ENCODE results near the gene GREB1. TPM values are rescaled to one million over a fixed set of nuclear protein-coding genes. Genes with fewer than 3 reads are reported as not detected.

The GREB1 gene
- total and polyA plus RNA-seq, 2 of the 13 experiments (the other 11 are each of a cell fraction or from before 2014, with no cell fraction given): 31.3 to 61.2 TPM

DNA sequence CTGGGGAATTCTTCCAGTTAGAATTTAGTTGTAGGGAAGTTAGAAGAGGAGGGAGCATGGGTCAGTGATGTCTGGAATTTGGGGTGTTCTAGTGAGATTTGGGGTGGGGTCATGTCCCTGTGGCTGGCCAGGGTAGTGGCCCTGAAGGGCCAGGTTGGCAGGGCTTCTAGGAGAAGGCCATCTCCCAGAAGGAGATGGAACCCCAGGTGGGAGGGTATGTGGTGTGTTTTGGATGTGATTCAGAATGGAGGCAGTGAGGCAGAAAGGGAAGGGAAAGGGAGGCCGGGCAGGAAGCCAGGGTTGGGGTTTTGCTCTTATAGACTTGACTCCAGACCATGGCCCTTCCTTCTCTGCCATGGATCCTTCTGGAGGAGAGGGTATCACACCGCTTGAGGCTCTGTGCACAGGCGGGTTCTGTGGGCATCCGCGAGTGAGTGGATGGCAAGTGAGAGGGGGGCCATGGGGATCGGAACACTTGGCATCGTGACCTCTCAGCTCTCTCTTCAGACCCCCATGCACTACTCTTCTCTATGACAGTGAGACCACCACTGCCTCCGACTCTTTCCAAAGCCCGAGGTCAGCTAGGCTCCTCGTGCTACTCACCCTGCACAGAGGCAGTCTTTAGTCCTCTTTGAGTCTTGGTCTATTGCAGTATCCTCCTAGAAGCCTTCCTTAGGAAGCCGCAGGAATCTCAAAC is 7.3 kb downstream of the GREB1 start (continued):
- TF ChIP-seq GABPB1 (CRISPR knock-in tag; IDR thresholded peaks at IDR 0.05) (no peak), HOXD1 (CRISPR knock-in tag; IDR thresholded peaks at IDR 0.05) (no peak), ATM (IDR thresholded peaks at IDR 0.05; ENCODE audit: borderline replicate concordance) (no peak), SETDB1 (CRISPR knock-in tag; IDR thresholded peaks at IDR 0.05; ENCODE audit: borderline replicate concordance) (no peak), MEIS2 (CRISPR knock-in tag; IDR thresholded peaks at IDR 0.05) (0 out of 2 replicates have a peak, but pooled peaks have one; percentile 35), ZNF572 (CRISPR knock-in tag; IDR thresholded peaks at IDR 0.05) (0 out of 2 replicates have a peak, but pooled peaks have one; percentile 56), ZNF556 (CRISPR knock-in tag; IDR thresholded peaks at IDR 0.05; ENCODE audit: borderline replicate concordance) (no peak)
- TF ChIP-seq, protein P1, sequence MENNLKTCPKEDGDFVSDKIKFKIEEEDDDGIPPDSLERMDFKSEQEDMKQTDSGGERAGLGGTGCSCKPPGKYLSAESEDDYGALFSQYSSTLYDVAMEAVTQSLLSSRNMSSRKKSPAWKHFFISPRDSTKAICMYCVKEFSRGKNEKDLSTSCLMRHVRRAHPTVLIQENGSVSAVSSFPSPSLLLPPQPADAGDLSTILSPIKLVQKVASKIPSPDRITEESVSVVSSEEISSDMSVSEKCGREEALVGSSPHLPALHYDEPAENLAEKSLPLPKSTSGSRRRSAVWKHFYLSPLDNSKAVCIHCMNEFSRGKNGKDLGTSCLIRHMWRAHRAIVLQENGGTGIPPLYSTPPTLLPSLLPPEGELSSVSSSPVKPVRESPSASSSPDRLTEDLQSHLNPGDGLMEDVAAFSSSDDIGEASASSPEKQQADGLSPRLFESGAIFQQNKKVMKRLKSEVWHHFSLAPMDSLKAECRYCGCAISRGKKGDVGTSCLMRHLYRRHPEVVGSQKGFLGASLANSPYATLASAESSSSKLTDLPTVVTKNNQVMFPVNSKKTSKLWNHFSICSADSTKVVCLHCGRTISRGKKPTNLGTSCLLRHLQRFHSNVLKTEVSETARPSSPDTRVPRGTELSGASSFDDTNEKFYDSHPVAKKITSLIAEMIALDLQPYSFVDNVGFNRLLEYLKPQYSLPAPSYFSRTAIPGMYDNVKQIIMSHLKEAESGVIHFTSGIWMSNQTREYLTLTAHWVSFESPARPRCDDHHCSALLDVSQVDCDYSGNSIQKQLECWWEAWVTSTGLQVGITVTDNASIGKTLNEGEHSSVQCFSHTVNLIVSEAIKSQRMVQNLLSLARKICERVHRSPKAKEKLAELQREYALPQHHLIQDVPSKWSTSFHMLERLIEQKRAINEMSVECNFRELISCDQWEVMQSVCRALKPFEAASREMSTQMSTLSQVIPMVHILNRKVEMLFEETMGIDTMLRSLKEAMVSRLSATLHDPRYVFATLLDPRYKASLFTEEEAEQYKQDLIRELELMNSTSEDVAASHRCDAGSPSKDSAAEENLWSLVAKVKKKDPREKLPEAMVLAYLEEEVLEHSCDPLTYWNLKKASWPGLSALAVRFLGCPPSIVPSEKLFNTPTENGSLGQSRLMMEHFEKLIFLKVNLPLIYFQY (CRISPR knock-in tag; IDR thresholded peaks at IDR 0.05; ENCODE audit: borderline replicate concordance): no peak
- TF ChIP-seq, protein P2, sequence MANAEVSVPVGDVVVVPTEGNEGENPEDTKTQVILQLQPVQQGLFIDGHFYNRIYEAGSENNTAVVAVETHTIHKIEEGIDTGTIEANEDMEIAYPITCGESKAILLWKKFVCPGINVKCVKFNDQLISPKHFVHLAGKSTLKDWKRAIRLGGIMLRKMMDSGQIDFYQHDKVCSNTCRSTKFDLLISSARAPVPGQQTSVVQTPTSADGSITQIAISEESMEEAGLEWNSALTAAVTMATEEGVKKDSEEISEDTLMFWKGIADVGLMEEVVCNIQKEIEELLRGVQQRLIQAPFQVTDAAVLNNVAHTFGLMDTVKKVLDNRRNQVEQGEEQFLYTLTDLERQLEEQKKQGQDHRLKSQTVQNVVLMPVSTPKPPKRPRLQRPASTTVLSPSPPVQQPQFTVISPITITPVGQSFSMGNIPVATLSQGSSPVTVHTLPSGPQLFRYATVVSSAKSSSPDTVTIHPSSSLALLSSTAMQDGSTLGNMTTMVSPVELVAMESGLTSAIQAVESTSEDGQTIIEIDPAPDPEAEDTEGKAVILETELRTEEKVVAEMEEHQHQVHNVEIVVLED (CRISPR knock-in tag; IDR thresholded peaks at IDR 0.05; ENCODE audit: borderline replicate concordance): no peak
- TF ChIP-seq, protein P3, sequence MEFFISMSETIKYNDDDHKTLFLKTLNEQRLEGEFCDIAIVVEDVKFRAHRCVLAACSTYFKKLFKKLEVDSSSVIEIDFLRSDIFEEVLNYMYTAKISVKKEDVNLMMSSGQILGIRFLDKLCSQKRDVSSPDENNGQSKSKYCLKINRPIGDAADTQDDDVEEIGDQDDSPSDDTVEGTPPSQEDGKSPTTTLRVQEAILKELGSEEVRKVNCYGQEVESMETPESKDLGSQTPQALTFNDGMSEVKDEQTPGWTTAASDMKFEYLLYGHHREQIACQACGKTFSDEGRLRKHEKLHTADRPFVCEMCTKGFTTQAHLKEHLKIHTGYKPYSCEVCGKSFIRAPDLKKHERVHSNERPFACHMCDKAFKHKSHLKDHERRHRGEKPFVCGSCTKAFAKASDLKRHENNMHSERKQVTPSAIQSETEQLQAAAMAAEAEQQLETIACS (CRISPR knock-in tag; IDR thresholded peaks at IDR 0.05): no peak
- TF ChIP-seq, protein P4, sequence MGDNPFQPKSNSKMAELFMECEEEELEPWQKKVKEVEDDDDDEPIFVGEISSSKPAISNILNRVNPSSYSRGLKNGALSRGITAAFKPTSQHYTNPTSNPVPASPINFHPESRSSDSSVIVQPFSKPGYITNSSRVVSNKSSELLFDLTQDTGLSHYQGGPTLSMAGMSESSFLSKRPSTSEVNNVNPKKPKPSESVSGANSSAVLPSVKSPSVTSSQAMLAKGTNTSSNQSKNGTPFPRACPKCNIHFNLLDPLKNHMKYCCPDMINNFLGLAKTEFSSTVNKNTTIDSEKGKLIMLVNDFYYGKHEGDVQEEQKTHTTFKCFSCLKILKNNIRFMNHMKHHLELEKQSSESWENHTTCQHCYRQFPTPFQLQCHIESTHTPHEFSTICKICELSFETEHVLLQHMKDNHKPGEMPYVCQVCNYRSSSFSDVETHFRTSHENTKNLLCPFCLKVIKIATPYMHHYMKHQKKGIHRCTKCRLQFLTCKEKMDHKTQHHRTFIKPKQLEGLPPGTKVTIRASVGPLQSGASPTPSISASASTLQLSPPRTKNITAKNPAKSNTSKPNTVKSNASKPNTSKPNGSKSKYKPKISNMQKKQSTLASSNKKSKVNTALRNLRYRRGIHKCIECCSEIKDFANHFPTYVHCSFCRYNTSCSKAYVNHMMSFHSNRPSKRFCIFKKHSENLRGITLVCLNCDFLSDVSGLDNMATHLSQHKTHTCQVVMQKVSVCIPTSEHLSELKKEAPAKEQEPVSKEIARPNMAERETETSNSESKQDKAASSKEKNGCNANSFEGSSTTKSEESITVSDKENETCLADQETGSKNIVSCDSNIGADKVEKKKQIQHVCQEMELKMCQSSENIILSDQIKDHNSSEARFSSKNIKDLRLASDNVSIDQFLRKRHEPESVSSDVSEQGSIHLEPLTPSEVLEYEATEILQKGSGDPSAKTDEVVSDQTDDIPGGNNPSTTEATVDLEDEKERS (CRISPR knock-in tag; IDR thresholded peaks at IDR 0.05): no peak

All from HepG2 (cell line).